OCI-LY3 (cell line): ENCODE measurements around the gene CACTIN.

Experiments
- H2AFZ ChIP-seq: fragments of 200-600, 300-600 bp; shearing (Covaris generic); 2 replicates; pipeline ENCODE4 v1.6.0; 2014; ENCODE audit warnings: antibody characterized with exemption, low read depth, low read length
- H3K27ac ChIP-seq: fragments of 200-600, 300-600 bp; sonication (generic); 2 replicates; pipeline ENCODE4 v1.5.1; 2014; ENCODE audit warnings: mild to moderate bottlenecking, low read length, moderate library complexity, mixed read lengths
- H3K27me3 ChIP-seq: fragments of 200-600, 300-600 bp; sonication (generic); 2 replicates; pipeline ENCODE4 v1.6.1; 2014; ENCODE audit warnings: low read depth, low read length, mixed read lengths
- H3K36me3 ChIP-seq: fragments of 200-600, 300-600 bp; sonication (generic); replicated peaks from 2 replicates; pipeline ENCODE3; 2014; ENCODE audit warnings: low read depth, low read length, mixed read lengths
- H3K4me1 ChIP-seq: fragments of 300-600, 200-600 bp; sonication (generic); 2 replicates; pipeline ENCODE4 v1.6.1; 2014; ENCODE audit warnings: low read length, mixed read lengths
- H3K4me2 ChIP-seq: fragments of 200-600, 300-600 bp; sonication (generic); 2 replicates; pipeline ENCODE4 v1.6.1; 2014; ENCODE audit warnings: low read length, mixed read lengths
- H3K4me3 ChIP-seq: fragments of 300-600, 200-600 bp; sonication (generic); 2 replicates; pipeline ENCODE4 v1.5.1; 2014; ENCODE audit warnings: antibody characterized with exemption, mild to moderate bottlenecking, low read length, moderate library complexity
- H3K79me2 ChIP-seq: fragments of 300-600, 200-600 bp; shearing (Covaris generic); 2 replicates; pipeline ENCODE4 v1.6.1; 2014; ENCODE audit warnings: mild to moderate bottlenecking, low read length, mixed read lengths
- H3K9ac ChIP-seq: fragments of 300-600, 200-600 bp; shearing (Covaris generic); 2 replicates; pipeline ENCODE4 v1.6.0; 2014; ENCODE audit warnings: mild to moderate bottlenecking, low read length, moderate library complexity
- H3K9me3 ChIP-seq: fragments of 200-600, 300-600 bp; shearing (Covaris generic); 2 replicates; pipeline ENCODE4 v1.6.1; 2014; ENCODE audit warnings: low read length, mixed read lengths; ENCODE audit not compliant: insufficient read depth
- H4K20me1 ChIP-seq: fragments of 200-600, 300-600 bp; sonication (generic); 2 replicates; pipeline ENCODE4 v1.6.1; 2016; ENCODE audit warnings: low read length, mixed read lengths; ENCODE audit not compliant: insufficient read depth
- EZH2phosphoT487 ChIP-seq: fragments of 200-600 bp; shearing (Covaris generic); IDR thresholded peaks from 2 replicates; pipeline ENCODE4 v1.6.1; 2018; ENCODE audit warnings: antibody characterized with exemption, mixed run types, low read depth
- TF ChIP-seq, protein P1 (sequence below): fragments of 200-600, 300-600 bp; sonication (generic); IDR thresholded peaks from 2 replicates; pipeline ENCODE4 v1.5.1; 2014; ENCODE audit warnings: antibody characterized with exemption, low read length, low read depth

Gene CACTIN

DNA sequence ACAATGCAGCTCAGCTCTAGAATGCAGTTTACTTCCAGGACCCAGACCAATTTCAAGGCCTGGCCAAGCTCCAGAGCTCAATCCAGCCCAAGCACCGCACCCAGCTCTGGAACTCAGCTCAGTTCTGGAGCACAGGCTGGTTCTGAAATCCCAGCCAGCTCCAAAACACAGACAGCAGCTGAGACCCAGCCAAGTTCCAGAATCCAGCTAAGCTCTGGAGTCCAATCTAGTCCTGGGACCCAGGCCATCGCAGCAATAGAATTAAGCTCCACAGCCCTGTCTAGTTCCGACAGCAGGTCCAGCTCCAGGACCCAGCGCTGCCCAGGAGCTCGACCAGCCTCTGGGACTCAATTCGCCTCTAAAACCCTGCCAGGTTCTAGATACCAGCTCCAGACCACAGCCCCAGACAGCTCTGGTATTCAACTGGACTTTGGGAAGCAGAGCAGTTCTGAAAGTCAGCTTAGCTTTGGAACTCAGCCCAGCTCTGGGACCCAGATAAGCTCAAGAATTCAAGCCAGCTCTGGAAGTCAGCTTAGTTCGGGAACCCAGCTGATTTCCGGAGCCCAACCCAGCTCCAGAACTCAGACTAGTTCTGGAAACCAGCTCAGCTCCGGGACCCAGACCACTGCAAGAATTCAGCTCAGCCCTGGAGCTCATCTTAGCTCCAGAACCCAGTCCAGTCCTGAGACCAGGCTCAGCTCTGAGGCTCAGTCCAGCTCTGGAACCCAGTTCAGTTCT, 34.5 kb downstream of the CACTIN start:
- Histone ChIP-seq H3K27me3 (no peaks in the 10 kb centered on the region), H3K27ac (no peak overlapping the region)

GRCh38 chr19:3590991-3591659, 35.5 kb downstream of the CACTIN start:
- no peak overlapping the region for H2AFZ ChIP-seq
- H3K4me3 ChIP-seq: no peak overlapping the region
- H3K36me3 ChIP-seq: no peaks in the 10 kb centered on the region
- TF ChIP-seq EZH2phosphoT487: no peak
- TF ChIP-seq, protein P1, sequence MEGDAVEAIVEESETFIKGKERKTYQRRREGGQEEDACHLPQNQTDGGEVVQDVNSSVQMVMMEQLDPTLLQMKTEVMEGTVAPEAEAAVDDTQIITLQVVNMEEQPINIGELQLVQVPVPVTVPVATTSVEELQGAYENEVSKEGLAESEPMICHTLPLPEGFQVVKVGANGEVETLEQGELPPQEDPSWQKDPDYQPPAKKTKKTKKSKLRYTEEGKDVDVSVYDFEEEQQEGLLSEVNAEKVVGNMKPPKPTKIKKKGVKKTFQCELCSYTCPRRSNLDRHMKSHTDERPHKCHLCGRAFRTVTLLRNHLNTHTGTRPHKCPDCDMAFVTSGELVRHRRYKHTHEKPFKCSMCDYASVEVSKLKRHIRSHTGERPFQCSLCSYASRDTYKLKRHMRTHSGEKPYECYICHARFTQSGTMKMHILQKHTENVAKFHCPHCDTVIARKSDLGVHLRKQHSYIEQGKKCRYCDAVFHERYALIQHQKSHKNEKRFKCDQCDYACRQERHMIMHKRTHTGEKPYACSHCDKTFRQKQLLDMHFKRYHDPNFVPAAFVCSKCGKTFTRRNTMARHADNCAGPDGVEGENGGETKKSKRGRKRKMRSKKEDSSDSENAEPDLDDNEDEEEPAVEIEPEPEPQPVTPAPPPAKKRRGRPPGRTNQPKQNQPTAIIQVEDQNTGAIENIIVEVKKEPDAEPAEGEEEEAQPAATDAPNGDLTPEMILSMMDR: no peak
- no peak overlapping the region for H3K9ac ChIP-seq
- no peaks in the 10 kb centered on the region for H4K20me1 ChIP-seq
- no peaks in the 10 kb centered on the region for H3K9me3 ChIP-seq
- H3K4me1 ChIP-seq: no peaks in the 10 kb centered on the region
- H3K27ac ChIP-seq: no peak overlapping the region
- H3K4me2 ChIP-seq: no peak overlapping the region
- H3K27me3 ChIP-seq: no peaks in the 10 kb centered on the region
- no peaks in the 10 kb centered on the region for H3K79me2 ChIP-seq

More for the DNA sequence above, 34.5 kb downstream of the CACTIN start:
- H3K79me2 ChIP-seq: no peaks in the 10 kb centered on the region
- no peaks in the 10 kb centered on the region for H4K20me1 ChIP-seq
- no peaks in the 10 kb centered on the region for H3K4me1 ChIP-seq
- no peak overlapping the region for H3K4me3 ChIP-seq
- no peak overlapping the region for H3K4me2 ChIP-seq
- no peaks in the 10 kb centered on the region for H3K9me3 ChIP-seq
- H3K36me3 ChIP-seq: no peaks in the 10 kb centered on the region
- H3K9ac ChIP-seq: no peak overlapping the region
- TF ChIP-seq, protein P1: no peak
- TF ChIP-seq EZH2phosphoT487: no peak
- no peak overlapping the region for H2AFZ ChIP-seq

GRCh38 chr19:3589949-3590348, 36.6 kb downstream of the CACTIN start:
- Histone ChIP-seq H3K4me3 (no peak overlapping the region), H3K9me3 (no peaks in the 10 kb centered on the region), H3K4me2 (no peak overlapping the region), H3K79me2 (no peaks in the 10 kb centered on the region), H3K4me1 (no peaks in the 10 kb centered on the region), H4K20me1 (no peaks in the 10 kb centered on the region), H3K27me3 (no peaks in the 10 kb centered on the region), H2AFZ (no peak overlapping the region), H3K9ac (no peak overlapping the region), H3K36me3 (no peaks in the 10 kb centered on the region), H3K27ac (no peak overlapping the region)
- TF ChIP-seq EZH2phosphoT487: no peak
- TF ChIP-seq, protein P1: no peak

- TF ChIP-seq, protein P1: no peak
- TF ChIP-seq EZH2phosphoT487: no peak
- Histone ChIP-seq H3K79me2 (no peaks in the 10 kb centered on the region), H3K9me3 (no peaks in the 10 kb centered on the region)
These were observed 37.2 kb downstream of the CACTIN start for GRCh38 chr19:3589439-3589838.

More at GRCh38 chr19:3589439-3589838, 37.2 kb downstream of the CACTIN start:
- no peak overlapping the region for H3K27ac ChIP-seq
- no peaks in the 10 kb centered on the region for H3K36me3 ChIP-seq
- H3K9ac ChIP-seq: no peak overlapping the region
- H3K4me1 ChIP-seq: no peaks in the 10 kb centered on the region
- H3K4me3 ChIP-seq: no peak overlapping the region
- no peaks in the 10 kb centered on the region for H3K27me3 ChIP-seq
- H3K4me2 ChIP-seq: no peak overlapping the region
- H4K20me1 ChIP-seq: no peaks in the 10 kb centered on the region
- H2AFZ ChIP-seq: no peak overlapping the region
